Vagina (tissue), 2 donors: ENCODE results near the gene AP2M1.

ENCODE experiments used
- POLR2A ChIP-seq, 2 donors: fragments of 450-650 bp; IDR thresholded peaks; one replicate each; pipeline ENCODE4 v1.6.1; 2017; ENCODE audit warnings: antibody characterized with exemption in 2 of 2, mild to moderate bottlenecking in 2 of 2, moderate library complexity in 2 of 2
- TF ChIP-seq, protein P1 (sequence below), 3 experiments: fragments of 450-650 bp in 2 of 3; fragments of 200-600 bp in 1 of 3; sonication (generic) in 1 of 3; IDR thresholded peaks; one replicate each; pipeline ENCODE4 v1.5.1; 2017 to 2019; ENCODE audit warnings: antibody characterized with exemption in 3 of 3, mild to moderate bottlenecking in 2 of 3, moderate library complexity in 2 of 3

DNA sequence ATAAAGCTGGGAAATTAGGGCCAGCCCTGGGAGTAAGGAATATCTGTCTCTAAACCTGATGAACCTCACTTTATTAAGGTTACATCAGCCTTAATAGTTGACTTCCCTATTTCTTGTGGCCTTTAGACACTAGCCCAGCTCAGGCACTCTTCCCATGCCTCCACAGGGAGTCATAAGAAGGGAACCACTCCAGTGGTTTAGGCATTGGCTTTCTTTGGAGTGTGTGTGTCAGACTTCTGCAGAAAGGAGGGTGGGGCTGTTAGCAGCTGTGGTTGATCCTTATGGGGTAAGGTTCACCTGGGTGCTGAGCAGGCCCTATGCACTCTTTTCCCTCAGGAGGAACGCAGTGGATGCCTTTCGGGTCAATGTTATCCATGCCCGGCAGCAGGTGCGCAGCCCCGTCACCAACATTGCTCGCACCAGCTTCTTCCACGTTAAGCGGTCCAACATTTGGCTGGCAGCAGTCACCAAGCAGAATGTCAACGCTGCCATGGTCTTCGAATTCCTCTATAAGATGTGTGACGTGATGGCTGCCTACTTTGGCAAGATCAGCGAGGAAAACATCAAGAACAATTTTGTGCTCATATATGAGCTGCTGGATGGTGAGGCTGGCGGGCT is 4.0 kb downstream of the AP2M1 start:
- TF ChIP-seq, protein P1, sequence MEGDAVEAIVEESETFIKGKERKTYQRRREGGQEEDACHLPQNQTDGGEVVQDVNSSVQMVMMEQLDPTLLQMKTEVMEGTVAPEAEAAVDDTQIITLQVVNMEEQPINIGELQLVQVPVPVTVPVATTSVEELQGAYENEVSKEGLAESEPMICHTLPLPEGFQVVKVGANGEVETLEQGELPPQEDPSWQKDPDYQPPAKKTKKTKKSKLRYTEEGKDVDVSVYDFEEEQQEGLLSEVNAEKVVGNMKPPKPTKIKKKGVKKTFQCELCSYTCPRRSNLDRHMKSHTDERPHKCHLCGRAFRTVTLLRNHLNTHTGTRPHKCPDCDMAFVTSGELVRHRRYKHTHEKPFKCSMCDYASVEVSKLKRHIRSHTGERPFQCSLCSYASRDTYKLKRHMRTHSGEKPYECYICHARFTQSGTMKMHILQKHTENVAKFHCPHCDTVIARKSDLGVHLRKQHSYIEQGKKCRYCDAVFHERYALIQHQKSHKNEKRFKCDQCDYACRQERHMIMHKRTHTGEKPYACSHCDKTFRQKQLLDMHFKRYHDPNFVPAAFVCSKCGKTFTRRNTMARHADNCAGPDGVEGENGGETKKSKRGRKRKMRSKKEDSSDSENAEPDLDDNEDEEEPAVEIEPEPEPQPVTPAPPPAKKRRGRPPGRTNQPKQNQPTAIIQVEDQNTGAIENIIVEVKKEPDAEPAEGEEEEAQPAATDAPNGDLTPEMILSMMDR (IDR thresholded peaks at IDR 0.05) = no peak
- no peak for TF ChIP-seq POLR2A (IDR thresholded peaks at IDR 0.05)
